ENCODE measurements around the gene SHISA5. TPM values are rescaled to one million over a fixed set of nuclear protein-coding genes. Genes with fewer than 3 reads are reported as not detected.
"Not testable (repeated sequence)": the region's sequence is repeated elsewhere in the genome, so short reads cannot be mapped to it uniquely, and the experiment has no call there.

SHISA5 gene
- total and polyA plus RNA-seq, 2 of the 8 experiments (the other 6 are each of a cell fraction or from before 2014, with no cell fraction given) = 196 to 315 TPM

DNA sequence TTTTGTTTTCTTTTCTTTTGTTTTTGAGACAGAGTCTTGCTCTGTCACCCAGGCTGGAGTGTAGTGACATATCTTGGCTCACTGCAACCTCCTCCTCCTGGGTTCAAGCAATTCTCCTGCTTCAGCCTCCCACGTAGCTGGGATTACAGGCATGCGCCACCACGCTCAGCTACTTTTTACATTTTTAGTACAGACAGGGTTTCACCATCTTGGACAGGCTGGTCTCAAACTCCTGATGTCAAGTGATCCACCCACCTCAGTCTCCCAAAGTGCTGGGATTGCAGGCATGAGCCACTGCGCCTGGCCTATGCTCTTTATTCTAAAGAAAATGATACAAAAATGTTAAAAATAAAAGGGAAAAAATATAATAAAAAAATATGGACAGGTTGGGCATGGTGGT lies 26.7 kb upstream of the SHISA5 start:
- not testable (repeated sequence) for H2AK5ac ChIP-seq (ENCODE audit: low read depth, low read length); H3K79me2 ChIP-seq (ENCODE audit: control insufficient read depth in 1 of 2, insufficient read depth in 2 of 2, low read length in 2 of 2); H2BK5ac ChIP-seq (ENCODE audit: low read depth, low read length); H3K79me1 ChIP-seq (ENCODE audit: low read depth, low read length); H3K9me3 ChIP-seq (ENCODE audit: insufficient read depth in 2 of 2, low read depth in 1 of 2, low read length in 1 of 2); H3K4me3 ChIP-seq (ENCODE audit: extremely low read depth in 1 of 4, insufficient read depth in 2 of 4, low read depth in 3 of 4, low read length in 4 of 4); H3K4me2 ChIP-seq (ENCODE audit: insufficient read depth in 1 of 2, low read depth in 2 of 2, low read length in 2 of 2); H3K27me3 ChIP-seq (replicated peaks in 1 of 4; ENCODE audit: control insufficient read depth in 3 of 4, extremely low read depth in 1 of 4, insufficient read depth in 3 of 4, low read length in 3 of 4); H3K23ac ChIP-seq (ENCODE audit: insufficient read length); H2AFZ ChIP-seq (ENCODE audit: low read length); H2BK12ac ChIP-seq (ENCODE audit: low read depth, low read length); H3K27ac ChIP-seq (ENCODE audit: low read depth, low read length); H4K20me1 ChIP-seq (replicated peaks in 1 of 2; ENCODE audit: control insufficient read depth in 1 of 2, insufficient read depth in 2 of 2, low read length in 2 of 2); H3K23me2 ChIP-seq (ENCODE audit: low read depth, low read length); DNase-seq (ENCODE audit: low read depth in 1 of 2, low spot score in 2 of 2); H3K4ac ChIP-seq (replicated peaks; ENCODE audit: insufficient read length, low read depth, low read length); H3K9ac ChIP-seq (replicated peaks in 1 of 4; ENCODE audit: extremely low read depth in 1 of 4, low read depth in 3 of 4, low read length in 3 of 4); FAIRE-seq; H3K4me1 ChIP-seq (replicated peaks in 1 of 4; ENCODE audit: control insufficient read depth in 3 of 4, insufficient read depth in 4 of 4, low read length in 3 of 4); H3K14ac ChIP-seq (ENCODE audit: insufficient read length); H3K18ac ChIP-seq (ENCODE audit: extremely low read depth, low read length); H3K56ac ChIP-seq (replicated peaks; ENCODE audit: insufficient read length, low read depth, low read length); H2BK15ac ChIP-seq (ENCODE audit: low read length); H4K8ac ChIP-seq (ENCODE audit: extremely low read depth, insufficient read depth, low read length); H4K91ac ChIP-seq (replicated peaks; ENCODE audit: insufficient read length, low read length); H4K5ac ChIP-seq (ENCODE audit: insufficient read length, low read depth, low read length); H2BK20ac ChIP-seq (ENCODE audit: low read length); H2BK120ac ChIP-seq (replicated peaks; ENCODE audit: low read depth, low read length)
- CTCF ChIA-PET (ENCODE audit: partially characterized antibody) = interaction anchor here (0.7 to 7.0 kb wide), 7 partner anchors 10 to 98 kb away, joined by 3 to 35 read pairs (median 4); no protein-coding TSS in a partner anchor
- WGBS, 2 experiments (ENCODE audit: extremely low coverage in 1 of 2, insufficient coverage in 1 of 2, insufficient read length in 1 of 2, insufficient replicate concordance in 2 of 2, low coverage in 1 of 2, low lambda C conversion rate in 2 of 2, missing lambda C conversion rate in 1 of 2) = 95% methylated on average over 4 of the region's 4 CpGs; no CpG with 5 or more reads in 1 of the 2 experiments
- peaks cover 0 to 14% (median 9%) of the 10 kb centered on the region in 4 experiments; a peak in 7 of 8 replicates for H3K36me3 ChIP-seq (ENCODE audit: control insufficient read depth in 2 of 4, insufficient read depth in 4 of 4, low read length in 3 of 4)
- POLR2A ChIA-PET (ENCODE audit: partially characterized antibody) = interaction anchor here (0.6 to 1.2 kb wide), 2 partner anchors 68 to 73 kb away, joined by 3 to 4 read pairs; no protein-coding TSS in a partner anchor

All from H1 (cell line).